Activated T-cell treated with anti-CD3 and anti-CD28 coated beads for 1 hour (primary cell): ENCODE measurements around the gene TBXAS1.

Experiments used
- DNase-seq: peaks from one replicate; pipeline ENCODE4 v3.0.0-alpha.2; 2020; ENCODE audit warnings: low read depth

The TBXAS1 gene

GRCh38 chr7:140025241-140025640 is 196.2 kb downstream of the TBXAS1 start:
- no peak for DNase-seq

- DNase-seq = no peak
These were observed 196.9 kb downstream of the TBXAS1 start for GRCh38 chr7:140025814-140026433.

GRCh38 chr7:140026935-140027334 is 197.9 kb downstream of the TBXAS1 start:
- DNase-seq = no peak

- DNase-seq = no peak
These were observed 198.8 kb downstream of the TBXAS1 start for GRCh38 chr7:140027858-140028257.

- no peak for DNase-seq
These were observed 199.2 kb downstream of the TBXAS1 start for GRCh38 chr7:140028311-140028710.

GRCh38 chr7:140029072-140029471 is 200.0 kb downstream of the TBXAS1 start:
- DNase-seq = no peak

- DNase-seq = no peak
These were observed 202.3 kb downstream of the TBXAS1 start for GRCh38 chr7:140031364-140031763.

DNA sequence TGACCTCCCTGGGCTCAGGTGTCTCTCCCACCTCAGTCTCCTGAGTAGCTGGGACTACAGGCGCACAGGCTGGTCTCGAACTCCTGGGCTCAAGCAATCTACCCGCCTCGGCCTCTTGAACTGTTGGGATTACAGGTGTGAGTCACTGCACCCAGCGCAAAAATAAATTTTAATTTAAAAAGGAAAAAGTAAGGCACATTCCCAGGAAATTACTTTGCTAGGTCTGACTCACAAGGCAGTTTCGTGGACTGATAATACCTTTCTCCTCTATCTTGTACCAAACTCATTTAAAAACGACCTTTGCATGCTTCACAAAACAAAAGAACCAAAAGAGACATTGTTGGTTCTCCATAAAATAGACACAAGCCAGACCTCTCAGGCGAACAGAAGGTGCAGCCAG is 204.0 kb downstream of the TBXAS1 start:
- DNase-seq = no peak

DNA sequence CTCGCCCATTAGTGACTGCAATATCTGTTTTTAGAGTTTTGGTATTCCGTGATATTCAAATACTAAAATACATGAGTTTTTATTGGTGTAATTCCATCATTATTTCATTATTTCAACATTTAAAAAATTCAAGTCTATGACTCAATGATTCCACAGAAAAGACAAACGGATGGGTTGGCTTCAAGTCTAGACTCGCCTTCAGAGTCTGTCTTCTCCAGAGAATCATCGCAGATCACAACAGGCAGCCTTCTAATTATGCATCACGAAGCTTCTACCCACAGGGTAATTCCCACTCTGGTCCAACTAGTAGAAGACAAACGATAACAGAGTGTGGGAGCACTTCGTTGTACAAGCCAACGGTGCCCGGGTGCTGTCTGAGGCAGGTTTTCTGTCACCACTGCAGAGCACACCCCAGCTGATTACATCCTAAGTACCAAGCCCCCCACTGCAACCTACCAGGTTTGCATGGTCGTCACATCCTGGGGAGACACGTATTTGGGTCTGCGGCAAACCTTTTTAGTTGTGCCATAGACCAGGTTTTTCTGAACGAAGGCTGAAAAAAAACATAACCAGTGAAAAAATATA is 204.8 kb downstream of the TBXAS1 start:
- no peak for DNase-seq

- no peak for DNase-seq
These were observed 205.4 kb downstream of the TBXAS1 start for GRCh38 chr7:140034421-140034820.

- no peak for DNase-seq
These were observed 206.5 kb downstream of the TBXAS1 start for GRCh38 chr7:140035400-140036223.

DNA sequence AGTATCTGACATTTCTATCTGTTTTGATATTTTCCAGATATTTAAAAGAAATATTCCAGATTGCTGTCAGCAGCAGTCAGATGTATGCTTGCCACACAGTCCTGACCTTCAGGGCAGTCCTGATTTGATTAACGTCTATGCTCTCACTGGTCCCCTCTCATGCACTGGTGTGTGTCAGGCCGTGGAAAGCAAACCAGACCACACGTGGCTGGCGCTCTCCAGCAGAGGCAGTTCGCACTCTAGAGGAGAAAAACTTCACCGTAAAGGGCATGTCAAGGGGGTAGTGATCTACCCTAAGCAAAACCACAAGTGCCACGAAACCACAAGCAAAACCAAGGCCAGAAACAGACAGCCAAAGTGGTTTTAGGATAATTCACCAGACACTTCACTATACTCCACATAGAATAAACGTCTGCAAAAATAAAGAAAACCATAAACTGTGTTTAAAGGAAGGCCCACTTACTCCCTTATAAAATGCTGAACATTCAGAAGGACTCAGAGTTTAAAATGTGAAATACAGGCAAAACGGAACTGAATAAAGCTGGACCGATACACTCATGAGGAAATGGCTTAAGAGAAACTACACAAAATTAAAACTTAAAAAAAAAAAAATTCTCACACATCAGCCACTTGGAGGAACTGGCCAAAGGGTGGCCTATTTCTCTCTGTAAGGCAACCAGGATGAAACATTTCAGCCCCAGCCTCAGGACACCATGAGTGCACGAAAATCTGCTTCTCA is 207.3 kb downstream of the TBXAS1 start:
- DNase-seq = no peak

GRCh38 chr7:140039066-140039465 is 210.0 kb downstream of the TBXAS1 start:
- no peak for DNase-seq

- DNase-seq = no peak
These were observed 210.8 kb downstream of the TBXAS1 start for GRCh38 chr7:140039896-140040295.

- no peak for DNase-seq
These were observed 212.8 kb downstream of the TBXAS1 start for GRCh38 chr7:140041659-140042385.

DNA sequence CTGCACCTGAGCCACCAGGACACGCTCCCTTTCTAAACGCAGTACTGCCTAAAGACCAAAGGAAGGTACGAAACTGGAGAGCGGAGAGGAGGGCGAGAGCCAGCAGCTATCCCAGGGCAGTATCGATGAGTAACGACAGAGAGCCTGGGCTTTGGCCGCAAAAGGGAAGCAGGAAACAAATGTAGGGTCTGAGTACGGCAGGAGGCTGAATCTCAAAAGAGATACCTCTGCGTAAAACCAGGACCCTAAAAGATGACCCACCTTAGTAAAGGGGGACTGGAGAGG is 213.3 kb downstream of the TBXAS1 start:
- DNase-seq = no peak

DNA sequence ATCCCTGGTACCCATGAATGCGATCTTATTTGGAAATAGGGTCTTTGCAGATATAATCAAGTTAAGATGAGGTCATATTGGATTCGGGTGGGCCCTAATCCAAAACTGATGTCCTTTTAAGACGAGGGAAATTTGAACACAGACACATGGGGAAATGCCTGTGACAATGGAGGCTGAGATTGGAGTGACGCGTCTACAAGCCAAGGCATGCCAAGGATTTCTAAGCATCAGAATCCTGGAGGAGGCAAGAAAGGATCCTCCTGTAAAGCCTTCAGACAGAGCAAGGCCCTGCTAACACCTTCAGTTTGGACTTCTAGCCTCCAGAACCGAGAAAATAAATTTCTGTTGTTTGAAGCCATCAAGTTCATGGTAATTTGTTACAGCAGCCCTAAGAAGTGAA is 215.2 kb downstream of the TBXAS1 start:
- no peak for DNase-seq

DNA sequence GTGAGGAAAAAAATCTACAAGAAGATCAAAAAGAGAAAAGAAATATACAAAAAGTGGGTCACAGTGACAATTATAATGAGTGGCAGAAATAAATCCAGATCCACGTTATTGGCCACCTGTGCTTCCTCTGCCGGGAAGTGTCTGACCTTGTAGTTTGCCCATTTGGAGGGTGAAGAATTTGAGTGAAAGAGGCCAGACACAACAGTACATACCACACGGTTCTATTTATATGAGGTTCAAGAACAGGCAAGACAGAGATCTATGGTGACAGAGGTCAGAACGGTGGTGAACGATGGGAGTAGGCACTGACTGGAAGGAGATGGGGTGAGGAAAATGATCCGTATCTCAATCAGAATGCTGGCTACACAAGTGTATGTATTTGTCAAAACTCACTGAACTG is 216.6 kb downstream of the TBXAS1 start:
- no peak for DNase-seq

DNA sequence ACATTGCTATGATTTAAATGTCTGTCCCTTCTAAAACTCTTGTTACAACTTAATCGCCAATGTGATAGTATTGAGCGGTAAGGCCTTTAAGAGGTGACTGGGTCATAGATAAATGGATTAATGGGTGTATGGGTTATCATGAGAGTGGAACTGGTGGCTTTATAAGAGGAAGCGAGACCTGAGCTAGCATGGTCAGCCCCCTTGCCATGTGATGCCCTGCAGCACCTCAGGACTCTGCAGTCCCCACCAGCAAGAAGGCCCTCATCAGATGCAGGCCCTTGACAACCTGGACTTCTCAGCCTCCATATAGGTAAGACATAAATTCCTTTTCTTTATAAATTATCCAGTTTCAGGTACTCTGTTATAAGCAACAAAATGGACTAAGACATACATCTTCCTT is 218.1 kb downstream of the TBXAS1 start:
- DNase-seq = no peak

GRCh38 chr7:140048138-140048537 is 219.1 kb downstream of the TBXAS1 start:
- DNase-seq = no peak

DNA sequence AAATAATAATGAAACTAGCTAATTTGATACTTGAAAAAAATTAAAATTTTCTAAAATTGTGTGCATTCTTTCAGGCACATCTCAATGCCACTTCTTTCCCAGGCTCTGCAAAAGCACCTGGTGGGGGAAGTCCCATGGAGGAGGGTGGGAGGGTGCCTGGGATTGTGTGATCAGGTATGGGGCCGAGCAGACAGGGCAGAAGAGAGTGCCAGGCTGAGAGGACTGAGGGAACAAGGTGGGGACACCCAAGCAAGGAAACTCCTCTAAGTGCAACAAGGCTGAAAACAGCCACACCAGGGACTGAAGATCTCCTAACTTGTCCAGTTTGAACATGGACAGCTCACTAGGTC is 219.9 kb downstream of the TBXAS1 start:
- DNase-seq = no peak

DNA sequence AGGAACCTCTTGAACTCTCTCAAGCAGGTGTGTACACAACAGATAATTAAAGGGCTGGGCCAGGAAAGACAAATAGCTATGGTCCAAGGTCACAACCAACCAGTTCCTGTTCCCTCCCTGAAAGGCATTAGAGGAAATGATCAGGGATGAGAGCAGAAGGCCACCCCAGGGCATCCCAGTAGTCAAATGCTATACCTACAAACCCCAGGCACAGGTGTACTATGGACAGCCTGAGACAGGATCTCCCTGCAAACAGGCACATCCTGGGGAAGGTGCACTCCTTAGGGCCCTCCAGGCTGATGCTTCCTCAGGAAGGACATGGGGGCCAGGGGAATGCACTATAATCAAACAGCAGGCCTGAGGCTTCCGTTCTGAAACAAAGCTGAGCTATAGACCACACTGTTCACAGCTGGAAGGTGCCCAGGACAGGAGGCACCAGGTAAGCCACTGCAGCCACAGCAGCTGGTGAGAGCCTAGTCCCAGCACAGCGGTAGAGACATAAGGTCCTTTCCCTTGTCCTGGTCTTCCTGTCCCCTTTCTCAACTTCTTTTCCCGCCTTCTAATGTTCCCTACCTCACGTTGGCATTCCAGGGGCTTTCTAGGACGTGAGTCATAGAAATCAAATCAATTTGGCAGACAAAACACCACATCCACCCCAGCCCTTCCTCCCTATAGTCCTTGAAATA is 220.4 kb downstream of the TBXAS1 start:
- DNase-seq = no peak
